ENCODE results near the gene PRMT1.

DNA sequence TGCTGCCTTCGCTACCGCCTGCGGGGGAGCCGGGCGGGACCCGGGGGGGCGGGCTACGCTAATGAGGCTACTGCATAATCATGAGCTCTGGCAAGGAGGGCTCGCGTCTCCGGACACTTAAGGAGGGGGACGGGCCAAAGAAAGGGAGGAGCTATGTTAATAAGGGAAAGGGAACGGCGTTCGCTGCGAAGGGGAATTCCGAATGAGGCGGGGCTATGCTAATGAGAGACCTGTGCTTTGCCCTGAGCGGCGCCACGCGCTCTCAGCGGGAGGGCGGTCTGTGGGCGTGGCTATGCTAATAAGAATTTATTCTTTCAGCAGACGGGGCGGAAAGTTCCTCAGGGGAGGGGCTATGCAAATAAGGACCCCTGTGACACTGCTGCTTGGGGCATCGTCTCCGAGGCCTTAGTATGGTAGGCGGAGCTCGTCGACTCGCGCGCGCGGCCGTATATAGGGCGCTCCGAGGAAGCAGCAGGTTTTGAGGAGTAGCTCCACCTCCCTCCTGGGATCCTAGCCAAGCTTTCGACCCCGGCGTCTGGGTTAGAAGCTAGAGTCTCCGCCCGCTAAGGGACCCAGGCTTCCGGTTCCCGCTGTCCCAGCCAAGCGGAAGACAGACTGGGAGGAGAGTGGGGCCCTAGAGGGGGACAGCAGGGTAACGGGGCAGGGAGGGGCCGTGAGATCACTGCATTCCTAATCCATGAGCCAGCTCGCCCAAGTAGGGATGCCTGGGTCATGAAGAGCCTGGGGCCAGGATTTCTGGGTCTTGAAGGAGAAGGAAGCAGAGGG is 36.8 kb upstream of the PRMT1 start, which contains the start of gene RRAS:
- TF ChIP-seq, protein P1, sequence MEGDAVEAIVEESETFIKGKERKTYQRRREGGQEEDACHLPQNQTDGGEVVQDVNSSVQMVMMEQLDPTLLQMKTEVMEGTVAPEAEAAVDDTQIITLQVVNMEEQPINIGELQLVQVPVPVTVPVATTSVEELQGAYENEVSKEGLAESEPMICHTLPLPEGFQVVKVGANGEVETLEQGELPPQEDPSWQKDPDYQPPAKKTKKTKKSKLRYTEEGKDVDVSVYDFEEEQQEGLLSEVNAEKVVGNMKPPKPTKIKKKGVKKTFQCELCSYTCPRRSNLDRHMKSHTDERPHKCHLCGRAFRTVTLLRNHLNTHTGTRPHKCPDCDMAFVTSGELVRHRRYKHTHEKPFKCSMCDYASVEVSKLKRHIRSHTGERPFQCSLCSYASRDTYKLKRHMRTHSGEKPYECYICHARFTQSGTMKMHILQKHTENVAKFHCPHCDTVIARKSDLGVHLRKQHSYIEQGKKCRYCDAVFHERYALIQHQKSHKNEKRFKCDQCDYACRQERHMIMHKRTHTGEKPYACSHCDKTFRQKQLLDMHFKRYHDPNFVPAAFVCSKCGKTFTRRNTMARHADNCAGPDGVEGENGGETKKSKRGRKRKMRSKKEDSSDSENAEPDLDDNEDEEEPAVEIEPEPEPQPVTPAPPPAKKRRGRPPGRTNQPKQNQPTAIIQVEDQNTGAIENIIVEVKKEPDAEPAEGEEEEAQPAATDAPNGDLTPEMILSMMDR (IDR thresholded peaks at IDR 0.05; ENCODE audit: insufficient read depth, low read depth, low read length), result no peak
- TF ChIP-seq EZH2 (IDR thresholded peaks at IDR 0.05; ENCODE audit: insufficient read depth, low read length), result no peak

All from astrocyte (in vitro differentiated cells and primary cell).